Endometrial microvascular endothelial cells (primary cell): Measurements from ENCODE around the gene CDCP1. TPM values are rescaled to one million over a fixed set of nuclear protein-coding genes. Genes with fewer than 3 reads are reported as not detected.
"Not testable (repeated sequence)": the region's sequence is repeated elsewhere in the genome, so short reads cannot be mapped to it uniquely, and the experiment has no call there.

Experiments used
- in situ Hi-C: cut with HindIII; loops from 2 replicates; pipeline ENCODE4 v1.10.0; 2017; ENCODE audit warnings: low sequenced_read_pairs, low pct_unique_long_range_greater_than_20kb; ENCODE audit errors: inconsistent ontology term
- total RNA-seq: library from RNA; depleted of rRNA; stranded (reverse); fragments of >200 nt; gene quantifications from one replicate; pipeline ENCODE4 v1.2.3, GENCODE V29; 2015; ENCODE audit errors: inconsistent ontology term

Gene CDCP1
- total RNA-seq, 1 donor from 2014 or later = 13.0 TPM

DNA sequence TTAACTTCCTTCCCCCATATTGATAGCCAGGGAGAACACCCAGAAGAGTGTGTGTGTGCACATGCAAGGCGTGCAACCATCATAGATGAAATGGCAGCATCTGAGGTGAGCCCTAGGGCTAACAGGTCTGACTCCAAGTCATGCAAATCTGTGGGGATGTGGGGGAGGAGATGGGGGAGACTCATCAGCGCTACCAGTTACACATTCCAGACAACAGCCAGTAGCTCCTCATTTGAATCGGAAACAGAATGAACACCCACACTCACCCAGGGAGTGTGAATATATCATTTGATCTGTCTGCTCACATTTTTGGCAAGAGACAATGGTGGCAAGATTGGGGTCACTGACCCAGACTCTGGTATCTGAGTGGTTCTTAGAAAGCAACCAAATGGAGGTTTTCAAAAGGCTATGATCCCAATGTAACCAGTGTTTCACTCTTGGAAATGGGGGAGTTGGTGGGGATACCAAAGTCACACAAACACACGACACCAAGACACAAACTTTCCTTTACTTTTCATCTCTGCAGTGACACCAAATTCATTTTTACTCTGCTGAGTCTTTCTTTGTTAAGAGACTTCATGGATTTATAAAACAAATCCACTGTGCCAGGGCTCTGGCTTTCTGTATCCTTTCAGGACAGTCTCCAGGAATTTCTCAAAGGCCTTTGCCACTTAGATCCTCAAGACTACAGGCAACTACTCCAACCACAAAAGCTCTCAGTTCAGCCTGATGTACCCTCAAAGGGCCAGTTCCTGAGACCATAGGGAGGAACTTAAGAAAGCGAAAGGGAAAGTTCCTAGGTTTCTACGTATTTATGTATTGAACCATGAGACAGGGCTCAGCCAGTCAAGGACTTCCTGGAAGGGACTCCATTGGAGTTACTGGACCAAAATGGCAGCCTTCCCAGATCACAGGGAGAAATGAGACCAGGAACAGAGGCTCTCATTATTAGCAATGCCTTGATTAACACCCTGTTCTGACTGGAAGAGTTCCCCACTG is 2.2 kb downstream of the CDCP1 start:
- in situ Hi-C loops = no loop called here

DNA sequence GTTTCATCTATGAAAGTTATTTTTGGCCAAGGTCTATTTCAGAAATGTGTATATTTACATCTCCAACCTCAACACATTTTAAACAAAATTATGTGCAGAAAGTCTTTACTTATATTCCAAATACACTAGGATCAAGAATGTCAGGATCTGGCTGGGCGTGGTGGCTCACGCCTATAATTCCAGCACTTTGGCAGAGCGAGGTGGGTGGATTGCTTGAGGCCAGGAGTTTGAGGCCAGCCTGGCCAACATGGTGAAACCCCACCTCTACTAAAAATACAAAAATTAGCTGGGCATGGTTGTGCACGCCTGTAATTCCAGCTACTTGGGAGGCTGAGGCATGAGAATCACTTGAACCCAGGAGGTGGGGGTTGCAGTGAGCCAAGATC is 5.4 kb downstream of the CDCP1 start:
- in situ Hi-C loops = not testable (repeated sequence)

DNA sequence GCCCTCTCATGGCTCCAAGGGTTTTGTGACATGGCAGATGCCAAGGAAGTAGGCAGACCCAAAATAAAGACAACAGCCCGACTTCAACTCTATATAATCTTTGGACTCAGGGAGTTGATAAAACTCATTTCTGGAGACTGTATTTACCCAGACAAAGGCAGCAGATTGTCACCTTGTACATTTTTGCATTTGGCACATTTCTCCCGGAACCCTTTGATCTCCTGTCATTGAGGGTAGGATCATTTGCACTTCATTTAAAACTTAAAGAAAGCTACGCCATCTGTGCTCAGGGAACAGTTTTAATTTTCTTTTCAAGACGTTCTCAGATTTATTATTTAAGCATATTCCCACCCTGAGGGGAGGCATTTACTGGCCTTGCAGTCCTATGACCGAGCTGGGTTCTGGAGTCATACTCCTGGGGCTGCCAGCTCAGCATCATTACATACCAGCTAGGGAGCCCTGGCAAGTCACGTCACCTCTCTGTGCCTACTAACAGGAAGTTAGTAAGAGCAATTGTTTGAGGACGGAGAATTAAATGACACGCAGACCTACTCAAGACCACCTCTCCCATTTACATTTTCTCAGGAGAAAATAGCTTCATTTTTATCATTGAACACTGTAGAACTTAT is 5.9 kb downstream of the CDCP1 start:
- in situ Hi-C loops = no loop called here

DNA sequence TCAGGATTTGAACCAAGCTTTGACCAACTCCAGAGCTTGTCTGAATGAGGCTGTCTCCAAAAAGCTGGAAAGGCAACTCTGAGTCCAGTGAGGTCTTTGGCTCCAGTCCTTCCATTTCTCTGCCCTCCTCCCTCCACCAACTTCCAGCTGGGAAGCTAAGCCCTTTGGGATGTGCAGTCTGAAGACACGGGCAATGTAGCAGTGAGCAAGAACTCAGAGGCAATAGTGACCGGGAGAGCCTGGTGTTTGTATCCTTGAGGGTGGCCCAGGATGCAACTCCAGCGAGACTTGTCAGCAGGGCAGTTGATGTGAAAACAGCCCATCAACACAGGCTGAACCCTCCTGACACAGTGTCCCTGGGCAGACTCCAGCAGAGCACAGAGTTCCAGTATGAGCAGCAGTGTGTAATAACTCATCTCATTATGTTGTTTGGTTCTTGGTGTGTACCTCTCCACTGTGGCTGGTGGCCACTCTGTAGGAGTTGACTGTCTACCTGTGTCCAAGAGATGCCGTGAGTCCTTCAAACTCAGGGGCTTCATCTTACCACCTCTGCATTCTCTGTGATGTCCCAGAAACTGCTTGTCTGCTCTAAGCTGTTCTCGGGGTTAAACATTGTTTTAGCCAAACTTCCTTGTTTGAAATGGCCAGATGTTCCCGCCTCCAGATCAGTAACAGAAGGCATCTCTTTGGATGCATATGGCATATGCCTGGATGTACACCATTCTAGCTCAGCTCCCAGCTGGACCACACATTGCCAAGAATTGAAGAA is 6.6 kb downstream of the CDCP1 start:
- in situ Hi-C loops = no loop called here

DNA sequence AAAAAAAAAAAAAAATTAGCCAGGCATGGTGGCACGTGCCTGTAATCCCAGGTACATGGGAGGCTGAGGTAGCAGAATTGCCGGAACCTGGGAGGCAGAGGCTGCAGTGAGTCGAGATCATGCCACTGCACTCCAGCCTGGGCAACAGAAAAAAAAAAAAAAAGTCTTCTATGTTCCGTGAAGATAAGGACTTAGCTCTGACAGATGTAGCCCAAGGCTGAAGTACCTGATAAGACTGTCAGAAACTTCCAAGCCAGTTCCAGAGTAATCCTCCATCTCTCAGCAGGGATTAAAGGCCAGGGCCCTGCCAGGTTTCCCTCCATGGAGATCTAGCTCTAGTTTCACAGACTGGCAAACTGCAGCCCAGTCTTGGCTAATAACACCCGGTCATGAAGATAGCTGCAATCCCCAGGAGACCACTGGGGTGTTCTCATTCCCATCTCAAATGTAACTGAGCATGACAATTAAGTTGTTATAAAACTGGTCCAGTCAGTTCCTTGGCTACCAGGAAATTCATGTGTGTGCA is 8.5 kb downstream of the CDCP1 start:
- in situ Hi-C loops = no loop called here

DNA sequence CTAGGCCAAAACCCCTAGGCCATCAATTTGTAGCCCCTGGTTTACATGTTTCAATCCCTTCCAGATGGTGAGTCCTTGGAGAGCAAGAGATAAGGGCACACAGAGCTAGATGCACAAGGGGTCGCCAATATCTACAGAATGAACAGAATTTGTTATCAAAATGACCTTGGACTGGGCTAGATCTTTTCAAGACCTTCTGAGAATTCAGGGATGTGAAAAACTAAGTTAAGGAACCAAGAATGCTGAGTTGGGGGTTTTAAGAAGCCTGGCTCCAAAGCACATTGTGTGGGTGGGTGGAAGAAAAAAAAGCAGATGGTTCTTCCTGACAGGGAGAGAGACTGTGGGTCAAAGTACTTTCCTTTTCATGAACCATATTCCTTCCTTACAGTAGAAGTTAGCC is 10.2 kb downstream of the CDCP1 start:
- in situ Hi-C loops = no loop called here

DNA sequence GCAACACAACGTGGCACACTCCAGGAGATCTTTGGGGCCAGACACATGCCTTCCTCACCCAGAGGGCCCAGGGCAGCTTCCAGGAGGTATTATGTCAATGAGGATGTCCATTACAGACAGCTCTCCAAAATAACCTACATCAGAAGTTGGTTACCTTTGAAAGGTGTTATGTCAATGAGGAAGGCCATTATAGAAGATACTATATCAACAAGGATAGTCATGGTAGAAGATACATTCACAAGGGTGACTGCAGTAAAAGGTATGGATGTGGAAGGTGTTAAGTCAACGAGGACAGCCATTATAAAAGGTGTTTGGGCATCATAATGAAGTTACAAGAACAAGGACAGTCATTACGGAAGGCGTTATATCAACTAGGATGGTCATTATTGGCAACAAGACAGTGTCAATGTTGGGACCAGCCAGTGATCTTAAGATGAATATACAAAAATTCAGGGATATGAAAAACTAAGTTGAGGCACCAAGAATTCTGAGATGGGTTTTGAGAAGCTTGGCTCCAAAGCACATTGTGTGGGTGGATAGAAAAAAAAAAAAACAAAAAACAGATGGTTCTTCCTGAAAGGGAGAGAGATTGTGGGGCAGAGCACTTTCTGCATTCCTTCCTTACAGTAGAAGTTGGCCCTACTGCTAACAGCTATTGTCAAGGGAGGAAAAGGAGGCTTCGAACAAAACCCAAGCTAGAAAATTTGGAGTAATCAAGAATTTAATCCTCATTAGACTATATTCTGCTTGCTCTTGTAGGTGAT is 11.2 kb downstream of the CDCP1 start:
- in situ Hi-C loops = no loop called here

DNA sequence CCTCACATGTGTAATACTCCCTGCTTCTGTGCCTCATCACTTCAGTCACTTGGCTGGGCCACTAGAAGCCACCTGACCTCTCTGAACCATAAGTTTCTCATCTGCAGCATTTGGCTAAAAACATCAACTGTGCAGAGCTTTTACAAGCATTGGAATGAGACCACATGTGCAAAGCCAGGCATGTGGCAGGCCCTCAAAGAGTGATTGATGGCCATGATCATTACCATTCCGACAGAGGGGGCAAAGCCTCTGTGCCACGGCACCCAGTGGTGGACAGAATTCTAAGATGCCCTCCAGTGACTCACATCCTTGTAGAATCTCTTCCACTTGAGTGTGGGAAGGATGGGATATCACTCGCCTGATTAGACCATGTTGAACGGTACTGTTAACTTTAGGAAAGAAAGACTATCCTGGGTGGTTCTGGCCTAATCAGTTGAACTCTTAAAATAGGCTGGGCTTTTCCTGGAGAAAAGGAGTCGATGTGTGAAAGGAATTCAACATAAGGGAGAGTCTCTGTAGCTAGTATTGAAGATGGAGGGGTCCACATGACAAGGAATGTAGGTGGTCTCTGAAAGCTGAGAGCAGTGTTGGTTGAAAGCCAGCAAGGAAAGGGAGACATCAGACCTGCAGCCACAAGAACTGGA is 13.5 kb downstream of the CDCP1 start:
- in situ Hi-C loops = no loop called here

DNA sequence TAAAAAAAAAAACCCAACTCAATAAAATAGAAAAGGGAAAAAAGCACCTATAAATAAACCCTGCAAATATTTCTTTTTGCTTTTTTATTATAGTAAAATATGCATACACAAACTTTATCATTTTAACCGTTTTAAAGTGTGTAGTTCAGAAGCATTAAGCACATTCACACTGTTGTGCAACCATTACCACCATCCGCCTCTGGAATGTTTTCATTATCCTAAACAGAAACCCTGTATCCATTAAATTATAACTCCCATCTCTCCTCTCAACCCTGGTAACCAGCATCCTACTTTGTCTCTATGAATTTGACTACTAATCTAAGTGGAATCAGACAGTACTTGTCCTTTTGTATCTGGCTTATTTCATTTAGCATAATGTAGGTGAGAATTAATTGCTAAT is 15.0 kb downstream of the CDCP1 start:
- in situ Hi-C loops = no loop called here

DNA sequence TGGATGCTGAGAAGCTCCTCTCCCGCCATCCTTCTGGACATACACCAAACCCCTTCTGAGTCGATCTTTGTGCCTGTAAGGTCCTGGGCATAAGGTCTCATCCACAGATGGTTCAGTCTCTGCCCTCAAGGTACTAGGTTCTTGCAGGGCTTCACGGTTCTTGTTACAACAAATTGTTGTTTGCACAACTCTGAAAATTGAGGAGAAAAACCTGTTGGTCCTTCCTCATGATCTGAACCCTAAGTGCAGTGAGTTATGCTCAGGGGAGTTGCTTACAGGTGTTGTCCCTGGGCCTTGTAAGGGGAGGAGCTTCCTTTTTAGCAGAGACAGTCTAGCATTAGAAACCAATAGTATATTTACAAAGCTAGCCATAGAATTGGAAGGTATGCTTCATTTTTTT is 15.7 kb downstream of the CDCP1 start:
- in situ Hi-C loops = no loop called here

DNA sequence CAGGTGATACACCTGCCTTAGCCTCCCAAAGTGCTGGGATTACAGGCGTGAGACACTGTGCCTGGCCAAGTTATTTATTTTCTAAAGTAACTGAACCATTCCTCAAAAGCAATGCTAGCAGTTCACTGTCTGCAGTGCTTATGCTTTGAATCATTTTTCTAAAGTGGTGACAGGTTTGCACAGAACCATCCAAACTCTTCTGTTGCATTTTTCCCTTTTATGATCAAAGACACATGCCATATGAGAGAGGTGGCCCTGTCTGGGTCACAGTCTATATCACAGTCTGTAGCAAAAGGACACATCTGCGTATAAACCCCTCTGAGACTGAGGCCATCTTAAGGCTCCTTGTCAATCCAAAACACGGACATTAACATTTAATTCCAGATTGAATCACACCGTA is 17.2 kb downstream of the CDCP1 start:
- in situ Hi-C loops = no loop called here

DNA sequence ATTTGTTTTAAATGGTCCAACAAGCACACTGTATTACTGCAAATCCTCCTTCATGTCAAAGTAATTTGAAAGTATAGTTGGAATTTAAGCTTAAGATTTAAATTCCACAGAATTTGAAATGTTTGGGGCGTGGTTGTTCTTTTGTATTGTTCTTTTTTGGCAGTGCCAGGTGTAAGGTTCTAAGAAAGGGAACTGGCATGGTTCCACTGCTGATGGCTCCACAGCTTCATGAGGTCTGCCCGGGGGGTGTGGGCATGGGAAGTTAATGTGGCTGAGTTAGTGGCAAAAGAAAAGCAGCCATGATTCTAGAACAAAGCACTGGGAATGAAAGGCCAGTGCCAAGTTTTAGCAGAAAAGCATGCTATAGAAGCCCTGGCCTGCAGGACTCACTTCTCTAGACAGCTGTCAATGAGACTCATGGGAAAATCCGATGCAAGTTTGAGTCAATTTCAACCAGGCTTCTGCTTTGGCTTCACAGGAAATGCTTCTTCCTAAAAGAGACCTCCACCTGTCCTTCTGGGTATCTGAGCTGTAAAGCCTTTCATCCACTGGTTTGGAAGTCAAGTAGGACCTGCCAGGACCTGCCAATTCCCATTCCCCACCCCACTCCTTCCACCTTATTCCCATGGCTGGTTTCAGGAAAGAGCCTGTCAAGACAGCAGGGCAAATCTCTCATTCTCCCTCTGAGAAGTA is 18.9 kb downstream of the CDCP1 start:
- in situ Hi-C loops = no loop called here

DNA sequence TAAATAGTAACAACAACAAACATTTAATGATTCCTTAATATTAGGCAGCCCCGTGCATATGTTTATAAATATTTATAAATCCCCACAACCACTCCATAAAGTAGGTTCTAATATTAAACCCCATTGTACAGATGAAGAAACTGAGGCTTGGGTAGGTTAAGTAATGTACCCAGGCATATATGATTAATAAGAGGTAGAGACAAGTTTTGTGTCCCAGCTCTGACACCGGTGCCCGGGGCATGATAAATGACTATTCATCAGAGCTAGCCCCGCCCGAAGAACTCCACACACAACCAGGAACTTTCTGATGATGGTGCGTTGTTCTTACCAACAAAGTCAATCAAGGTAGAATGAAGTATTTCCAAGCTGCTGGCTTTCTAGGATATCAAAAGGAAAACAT is 19.4 kb downstream of the CDCP1 start:
- in situ Hi-C loops = no loop called here

DNA sequence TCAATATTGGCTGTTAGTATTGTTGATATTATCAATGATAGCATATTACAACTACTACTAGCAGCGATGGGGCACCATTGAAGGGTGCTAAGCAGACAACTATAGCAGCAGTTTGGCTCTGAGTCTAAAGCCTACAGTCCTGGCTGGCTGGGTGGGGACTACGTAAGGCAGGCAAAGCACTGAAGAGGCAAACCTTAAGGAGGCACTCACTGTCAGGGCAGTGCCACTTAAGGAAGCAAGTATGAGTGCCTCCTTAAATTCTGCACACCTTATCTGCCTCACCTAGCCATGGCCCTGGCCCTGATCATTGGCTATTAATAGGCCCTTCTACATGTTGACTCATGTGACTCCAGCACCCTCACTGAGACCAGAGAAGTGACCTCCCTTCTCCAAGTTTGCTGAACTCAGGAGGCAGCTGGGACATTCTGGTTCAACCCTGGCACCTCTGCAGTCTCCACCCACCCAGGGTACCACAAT is 20.6 kb downstream of the CDCP1 start:
- in situ Hi-C loops = no loop called here

DNA sequence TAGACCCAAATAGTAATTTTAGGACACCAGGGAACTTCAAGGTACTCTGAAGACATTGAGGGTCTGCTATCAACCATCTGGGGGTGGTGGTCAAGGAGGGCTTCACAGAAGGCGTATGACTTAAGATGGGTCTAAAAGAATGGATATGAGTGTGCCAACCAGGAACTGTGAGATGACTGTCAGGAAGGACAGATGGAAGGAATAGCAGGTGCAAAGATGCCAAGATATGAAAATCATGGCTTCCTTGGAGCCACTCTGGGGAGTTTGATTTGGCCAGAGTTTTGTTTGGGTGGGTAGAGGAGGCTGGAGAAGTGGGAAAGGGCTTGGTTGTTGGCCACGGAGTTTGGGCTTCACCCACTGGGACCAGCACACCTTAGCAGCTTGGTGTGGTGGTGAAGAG is 21.2 kb downstream of the CDCP1 start:
- in situ Hi-C loops = no loop called here

DNA sequence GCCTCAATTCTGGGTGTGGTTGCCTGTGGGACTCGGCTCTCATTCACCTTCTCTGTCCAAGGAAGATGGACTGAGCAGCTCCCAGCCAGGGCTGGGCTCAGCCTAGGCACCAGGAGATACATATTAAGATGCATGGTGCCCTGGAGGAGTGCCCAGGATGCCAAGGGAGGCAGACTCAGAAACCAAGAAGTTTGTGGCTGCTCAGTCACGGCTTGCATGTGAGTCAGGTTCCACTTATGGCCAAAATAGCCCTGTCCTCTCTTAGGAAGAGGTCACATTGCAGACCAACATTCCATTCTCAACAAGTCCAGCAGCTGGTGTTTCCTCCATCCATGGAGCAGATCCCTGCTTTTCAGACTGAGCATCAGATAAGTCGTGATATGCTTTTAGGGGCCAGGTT is 21.8 kb downstream of the CDCP1 start:
- in situ Hi-C loops = no loop called here

DNA sequence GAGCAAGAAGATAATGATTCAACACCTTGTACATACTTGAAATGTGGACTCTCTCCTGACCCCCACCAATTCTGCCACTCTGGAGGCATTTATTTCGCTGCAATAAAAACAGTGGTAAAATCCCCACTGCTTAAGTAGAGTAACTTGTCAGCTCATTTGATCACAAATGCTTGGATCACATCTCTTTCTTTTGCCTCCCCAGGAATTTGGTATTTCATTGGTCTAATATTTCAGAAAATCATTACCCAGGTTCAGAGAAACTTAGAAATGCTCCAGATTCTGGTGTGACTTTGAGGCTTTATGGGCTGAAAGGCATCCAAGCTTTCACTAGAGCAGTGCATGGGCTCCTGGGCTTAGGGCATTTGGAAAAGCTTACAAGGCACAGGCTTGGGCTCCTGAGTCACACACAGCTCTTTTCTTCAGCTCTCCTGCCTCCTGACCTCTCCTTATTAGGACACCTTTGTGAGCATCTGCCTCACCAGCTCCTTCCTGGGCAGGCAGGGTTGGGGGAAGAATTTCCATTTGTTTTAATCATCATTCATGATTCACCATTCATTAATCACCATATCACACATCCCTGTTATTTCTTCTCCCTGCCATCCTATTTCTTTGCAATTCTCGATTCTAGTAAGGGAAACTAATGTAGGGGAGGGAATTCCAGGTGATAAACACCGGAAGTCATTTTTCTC is 22.5 kb downstream of the CDCP1 start:
- in situ Hi-C loops = no loop called here
